HepG2 (cell line): ENCODE results near the gene CDNF. TPM values are rescaled to one million over a fixed set of nuclear protein-coding genes. Genes with fewer than 3 reads are reported as not detected.

Source experiments
- DMAP1 ChIP-seq: IDR thresholded peaks from 2 replicates; pipeline ENCODE4 v1.6.1; 2016
- ELF1 ChIP-seq: sonication (generic); formaldehyde crosslinking; IDR thresholded peaks from 2 replicates; pipeline ENCODE4 v1.4.0; 2020; ENCODE audit warnings: missing genetic modification reagents
- ELK4 ChIP-seq: sonication (generic); formaldehyde crosslinking; IDR thresholded peaks from 2 replicates; pipeline ENCODE4 v1.9.0; 2021; ENCODE audit warnings: missing genetic modification reagents, borderline replicate concordance
- ETV6 ChIP-seq: sonication (generic); formaldehyde crosslinking; conservative IDR thresholded peaks from 2 replicates; pipeline ENCODE4 v1.4.0; 2020; ENCODE audit warnings: missing genetic modification reagents
- KLF16 ChIP-seq, 2 experiments: sonication (generic) in 1 of 2; formaldehyde crosslinking in 1 of 2; IDR thresholded peaks; 2 replicates each; pipeline versions ENCODE4 v1.6.1 to v1.8.0; 2016 to 2023; ENCODE audit warnings: missing genetic modification reagents in 2 of 2, missing compliant biosample characterization in 1 of 2
- NFKBIZ ChIP-seq: IDR thresholded peaks from 2 replicates; pipeline ENCODE4 v1.6.1; 2018; ENCODE audit warnings: missing genetic modification reagents, missing compliant biosample characterization
- NR2F1 ChIP-seq, 2 experiments: fragments of 450-650 bp in 1 of 2; formaldehyde crosslinking in 1 of 2; IDR thresholded peaks; 2 replicates each; pipeline versions ENCODE4 v1.5.0 to v1.6.1; 2016 to 2020; ENCODE audit warnings: mild to moderate bottlenecking in 1 of 2, missing compliant biosample characterization in 1 of 2, missing genetic modification reagents in 1 of 2, moderate library complexity in 1 of 2
- REPIN1 ChIP-seq: sonication (generic); formaldehyde crosslinking; IDR thresholded peaks from 2 replicates; pipeline ENCODE4 v1.8.0; 2022; ENCODE audit warnings: missing genetic modification reagents, low read depth, mild to moderate bottlenecking, borderline replicate concordance
- REST ChIP-seq, 2 experiments: IDR thresholded peaks; 2 replicates each; pipeline ENCODE4 v1.6.1; 2011 to 2012; ENCODE audit warnings: low read length in 2 of 2, borderline replicate concordance in 1 of 2, low read depth in 1 of 2, mild to moderate bottlenecking in 1 of 2, moderate library complexity in 1 of 2
- SNRNP70 ChIP-seq: fragments of 200-400 bp; formaldehyde crosslinking; IDR thresholded peaks from 2 replicates; pipeline ENCODE4 v1.6.1; 2017; ENCODE audit warnings: mild to moderate bottlenecking, low read depth, low read length, moderate library complexity
- SOX6 ChIP-seq, 2 experiments: fragments of 450-650 bp in 1 of 2; sonication (generic) in 1 of 2; formaldehyde crosslinking in 1 of 2; IDR thresholded peaks; 2 replicates each; pipeline versions ENCODE4 v1.4.0 to v1.6.1; 2017 to 2020; ENCODE audit warnings: antibody characterized with exemption in 1 of 2, mild to moderate bottlenecking in 1 of 2, missing genetic modification reagents in 1 of 2
- SP1 ChIP-seq, 2 experiments: fragments of 450-650 bp in 1 of 2; sonication (generic) in 1 of 2; formaldehyde crosslinking in 1 of 2; IDR thresholded peaks; 2 replicates each; pipeline versions ENCODE4 v1.4.0 to v1.6.1; 2016 to 2020; ENCODE audit warnings: missing genetic modification reagents in 1 of 2
- TEAD2 ChIP-seq: sonication (generic); formaldehyde crosslinking; IDR thresholded peaks from 2 replicates; pipeline ENCODE4 v1.9.0; 2021; ENCODE audit warnings: missing genetic modification reagents
- ZBTB39 ChIP-seq: sonication (generic); formaldehyde crosslinking; IDR thresholded peaks from 2 replicates; pipeline ENCODE4 v1.5.0; 2020; ENCODE audit warnings: missing genetic modification reagents
- ZMYM3 ChIP-seq: sonication (generic); formaldehyde crosslinking; IDR thresholded peaks from 2 replicates; pipeline ENCODE4 v1.5.1; 2020; ENCODE audit warnings: mild to moderate bottlenecking, missing genetic modification reagents
- ZNF224 ChIP-seq: sonication (generic); formaldehyde crosslinking; IDR thresholded peaks from 2 replicates; pipeline ENCODE4 v1.5.0; 2020; ENCODE audit warnings: mild to moderate bottlenecking, missing genetic modification reagents
- ZNF331 ChIP-seq: sonication (generic); formaldehyde crosslinking; IDR thresholded peaks from 2 replicates; pipeline ENCODE4 v1.4.0; 2020; ENCODE audit warnings: missing genetic modification reagents
- ZNF414 ChIP-seq: sonication (generic); formaldehyde crosslinking; IDR thresholded peaks from 2 replicates; pipeline ENCODE4 v1.5.0; 2020; ENCODE audit warnings: missing genetic modification reagents
- ZNF549 ChIP-seq: sonication (generic); formaldehyde crosslinking; IDR thresholded peaks from 2 replicates; pipeline ENCODE4 v1.5.0; 2020; ENCODE audit warnings: missing genetic modification reagents
- ZNF577 ChIP-seq: sonication (generic); formaldehyde crosslinking; IDR thresholded peaks from 2 replicates; pipeline ENCODE4 v1.4.0; 2020; ENCODE audit warnings: mild to moderate bottlenecking, low read depth, missing genetic modification reagents, borderline replicate concordance
- ZNF749 ChIP-seq: sonication (generic); formaldehyde crosslinking; IDR thresholded peaks from 2 replicates; pipeline ENCODE4 v1.8.0; 2022; ENCODE audit warnings: mild to moderate bottlenecking, missing genetic modification reagents, moderate library complexity, borderline replicate concordance
- polyA plus RNA-seq, 8 experiments: library from polyadenylated mRNA; depleted of rRNA in 3 of 8; stranded (reverse) in 7 of 8; unstranded in 1 of 8; fragments of >200 nt; fragmentation: Illumina TruSeq in 4 of 8; extraction: Trizol in 4 of 8; gene quantifications; 2 replicates each; pipeline versions ENCODE4 v1.2.1 to v1.2.3, GENCODE V29; 2011 to 2016; ENCODE audit warnings: low read depth in 4 of 8, missing spikeins in 1 of 8, mixed read lengths in 1 of 8; ENCODE audit not compliant: insufficient read depth in 1 of 8
- total RNA-seq, 5 experiments: library from RNA; depleted of rRNA; stranded (reverse); fragments of >200 nt; fragmentation: Illumina TruSeq; extraction: Trizol; gene quantifications; 2 replicates each; pipeline ENCODE4 v1.2.3, GENCODE V29; 2016; ENCODE audit warnings: low read depth in 1 of 5

CDNF gene
- total and polyA plus RNA-seq, 2 of the 13 experiments (the other 11 are each of a cell fraction or from before 2014, with no cell fraction given) = 0.29 to 0.33 TPM

GRCh38 chr10:14878266-14879123, 40.7 kb upstream of the CDNF start, which contains the start of gene SUV39H2 (continued):
- TF ChIP-seq ZBTB39 (CRISPR knock-in tag) = no peak; the same call in 1 of the 2 replicates
- TF ChIP-seq ZNF577 (CRISPR knock-in tag) = no peak
- TF ChIP-seq REST (IDR thresholded peaks at IDR 0.05; ENCODE audit: borderline replicate concordance in 1 of 2, low read depth in 1 of 2, low read length in 2 of 2) = no peak
- no peak for TF ChIP-seq ZNF224 (CRISPR knock-in tag)
- TF ChIP-seq ELF1 (CRISPR knock-in tag) = 0 out of 2 replicates have a peak, but pooled peaks have one; percentile 50
- no peak for TF ChIP-seq ETV6 (CRISPR knock-in tag)
- TF ChIP-seq NR2F1 (CRISPR knock-in tag; IDR thresholded peaks at IDR 0.05) = peak in 1 of 2 experiments; percentile 29; a peak in 1 of 4 replicates
- no peak for TF ChIP-seq ELK4 (CRISPR knock-in tag)
- TF ChIP-seq ZMYM3 (CRISPR knock-in tag) = no peak
- peak; percentile 93; the same call in 1 of the 2 replicates for TF ChIP-seq DMAP1 (CRISPR knock-in tag)
- no peak for TF ChIP-seq SNRNP70
- no peak for TF ChIP-seq TEAD2 (CRISPR knock-in tag)
- TF ChIP-seq ZNF414 (CRISPR knock-in tag) = no peak
- no peak for TF ChIP-seq SP1 (IDR thresholded peaks at IDR 0.05)
- TF ChIP-seq SP1 (CRISPR knock-in tag; IDR thresholded peaks at IDR 0.05) = peak; percentile 76
- 0 out of 2 replicates have a peak, but pooled peaks have one; percentile 58 for TF ChIP-seq ZNF331 (CRISPR knock-in tag)
- TF ChIP-seq SOX6 (IDR thresholded peaks at IDR 0.05) = no peak
- TF ChIP-seq SOX6 (CRISPR knock-in tag; IDR thresholded peaks at IDR 0.05) = peak; percentile 30; the same call in 1 of the 2 replicates
- TF ChIP-seq ZNF549 (CRISPR knock-in tag) = no peak
- TF ChIP-seq REPIN1 (CRISPR knock-in tag) = peak; percentile 69; the same call in 1 of the 2 replicates
- TF ChIP-seq ZNF749 (CRISPR knock-in tag) = 0 out of 2 replicates have a peak, but pooled peaks have one; percentile 43
- TF ChIP-seq NFKBIZ (CRISPR knock-in tag) = no peak
- peak in 1 of 2 experiments; percentile 77; a peak in 2 of 4 replicates for TF ChIP-seq KLF16 (CRISPR knock-in tag; IDR thresholded peaks at IDR 0.05)
